Heart right ventricle (tissue), 16 donors: Measurements from ENCODE around the gene SCRN3. TPM values are rescaled to one million over a fixed set of nuclear protein-coding genes. Genes with fewer than 3 reads are reported as not detected.

Source experiments
- ATAC-seq, 8 donors: fragments of 200-7000 bp; cut with Tn5 transposase; one replicate each; pipeline ENCODE4 v1.9.1; 2020; ENCODE audit warnings: mild to moderate bottlenecking in 8 of 8, moderate library complexity in 8 of 8, moderate number of reproducible peaks in 1 of 8
- DNase-seq, 2 donors: peaks; one replicate each; pipeline ENCODE4 v3.0.0-alpha.2; 2020
- H3K27ac ChIP-seq, 10 donors: fragments of 200-600 bp; sonication (generic) in 2 of 10; one replicate each; pipeline versions ENCODE4 v1.5.0 to v1.8.0; 2020 to 2022; ENCODE audit warnings: mild to moderate bottlenecking in 3 of 10
- H3K27me3 ChIP-seq, 7 donors: fragments of 200-600 bp; one replicate each; pipeline ENCODE4 v1.8.0; 2021 to 2022; ENCODE audit warnings: mild to moderate bottlenecking in 2 of 7
- H3K36me3 ChIP-seq, 9 donors: fragments of 200-600 bp; sonication (generic) in 1 of 9; one replicate each; pipeline versions ENCODE4 v1.5.0 to v1.8.0; 2020 to 2022; ENCODE audit warnings: mild to moderate bottlenecking in 2 of 9
- H3K4me1 ChIP-seq, 9 donors: fragments of 200-600 bp; sonication (generic) in 1 of 9; one replicate each; pipeline versions ENCODE4 v1.5.0 to v1.8.0; 2020 to 2022; ENCODE audit warnings: mild to moderate bottlenecking in 4 of 9
- H3K4me3 ChIP-seq, 10 donors: fragments of 200-600 bp; sonication (generic) in 2 of 10; one replicate each; pipeline versions ENCODE4 v1.5.0 to v1.8.0; 2020 to 2022; ENCODE audit warnings: mild to moderate bottlenecking in 7 of 10, moderate library complexity in 2 of 10
- H3K9me3 ChIP-seq, 11 donors: fragments of 200-600 bp in 10 of 11; sonication (generic) in 2 of 11; one replicate each; pipeline versions ENCODE4 v1.5.0 to v1.8.0; 2013 to 2022; ENCODE audit warnings: mild to moderate bottlenecking in 2 of 11, control low read depth in 1 of 11, moderate library complexity in 1 of 11
- CTCF ChIP-seq, 9 donors: fragments of 200-600 bp; sonication (generic) in 2 of 9; IDR thresholded peaks; one replicate each; pipeline versions ENCODE4 v1.5.0 to v1.8.0; 2021 to 2022; ENCODE audit warnings: antibody characterized with exemption in 9 of 9, mild to moderate bottlenecking in 5 of 9, moderate library complexity in 1 of 9
- WGBS, 2 donors: extraction: QIAGEN DNeasy Blood & Tissue Kit; methylation state at CpG; one replicate each; pipeline ENCODE4 v1.1.7; 2013; ENCODE audit warnings: inconsistent platforms in 1 of 2; 5-methylcytosine and 5-hydroxymethylcytosine counted together
- intact Hi-C, 10 donors: fragments of 100-400 bp; cut with DNase I; formaldehyde crosslinking; loops; one replicate each; pipeline versions ENCODE4 v1.11.1 to v1.14.2; 2022
- polyA plus RNA-seq, 2 donors: library from polyadenylated mRNA; stranded (reverse); fragments of 200-250 nt; gene quantifications; one replicate each; pipeline ENCODE4 v1.2.3, GENCODE V29; 2013
- total RNA-seq, 10 donors: library from RNA; stranded (reverse); fragmentation: NEBNext Ultra II Directional in 3 of 10; extraction: Animal tissue kit (Norgen Biotek cat#: 25700) in 3 of 10; gene quantifications; one replicate each; pipeline versions ENCODE4 v1.2.1 to v1.2.4, GENCODE V29; 2021 to 2023
- donor health status: Arrhythmogenic right ventricular cardiomyopathy.
- donor health status: ischemic (EF 13 %, LVEDD 7.1; RV severe dilation, severe dysfunction).
- donor health status: healthy with polysubstance abuse.
- donor health status: DM: no; HTN: yes; CAD: no.
- donor health status: DM: no; HTN: no; CAD: no.
- donor health status: ischemic (EF 25% LVEDD 6.9; RV normal size, moderate dysfunction).
- donor health status: ischemic (EF 25% LVEDD 5.7; RV mildly dilated, moderate dysfunction).
- donor health status: healthy.
- donor health status: DM: yes; HTN: yes; CAD: no.
- donor health status: Ischemic cardiomyopathy.
- donor health status: ischemic (EF 35%, LVEDD 5.7; RV mildly dilated, moderate dysfunction).
- donor health status: nonischemic (EF 11% LVEDD 7.7; RV severe dilation, severe dysfunction).
- donor health status: DM: yes; HTN: yes; CAD: no.
- donor health status: PGD.
- donor health status: ischemic (EF 29% LVEDD 5.4; RV normal size, mild dysfunction).
- donor health status: nonischemic (EF 23%, LVEDD 6.1; RV moderate dilation, normal function).

SCRN3 gene
- total and polyA plus RNA-seq, 12 donors: 10.3 to 57.0 (median 43.4) TPM

DNA sequence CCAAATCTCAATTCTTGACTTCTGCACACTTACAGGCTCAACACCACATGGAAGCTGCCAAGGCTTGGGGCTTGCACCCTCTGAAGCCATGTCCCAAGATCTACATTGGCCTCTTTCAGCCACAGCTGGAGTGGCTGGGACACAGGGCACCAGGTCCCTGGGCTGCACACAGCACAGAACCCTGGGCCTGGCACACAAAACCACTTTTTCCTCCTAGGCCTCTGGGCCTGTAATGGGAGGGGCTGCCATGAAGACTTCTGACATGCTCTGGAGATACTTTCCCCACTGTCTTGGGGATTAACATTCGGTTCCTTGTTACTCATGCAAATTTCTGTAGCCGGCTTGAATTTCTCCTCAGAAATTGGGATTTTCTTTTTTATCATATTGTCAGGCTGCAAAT lies 30.9 kb upstream of the SCRN3 start:
- Histone ChIP-seq H3K4me1 (no peaks in the 10 kb centered on the region), H3K9me3 (peaks cover 0 to 10% (median 0%) of the 10 kb centered on the region in 11 donors), H3K36me3 (peaks cover 0 to 95% (median 15%) of the 10 kb centered on the region in 9 donors), H3K27me3 (no peaks in the 10 kb centered on the region), H3K4me3 (no peak overlapping the region), H3K27ac (no peak overlapping the region)
- WGBS, 2 donors: 95 to 96% methylated on average over 2 of the region's 2 CpGs
- ATAC-seq: no peak
- TF ChIP-seq CTCF (IDR thresholded peaks at IDR 0.05): no peak
- intact Hi-C loops: no loop called here
- no peak for DNase-seq

DNA sequence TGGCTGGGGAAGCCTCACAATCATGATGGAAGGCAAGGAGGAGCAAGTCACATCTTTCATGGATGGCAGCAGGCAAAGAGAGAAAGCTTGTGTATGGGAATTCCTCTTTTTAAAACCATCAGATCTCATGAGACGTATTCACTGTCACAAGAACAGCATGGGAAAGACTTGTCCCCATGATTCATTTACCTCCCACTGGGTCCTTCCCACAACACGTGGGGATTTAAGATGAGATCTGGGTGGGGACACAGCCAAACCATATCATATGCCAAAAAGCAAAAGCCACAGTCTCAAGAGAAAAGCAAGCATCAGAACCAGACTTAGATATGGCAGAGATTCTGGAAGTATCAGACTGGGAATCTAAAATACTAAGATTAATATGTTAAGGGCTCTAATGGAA lies 30.0 kb upstream of the SCRN3 start:
- ATAC-seq: no peak
- H3K4me1 ChIP-seq: no peaks in the 10 kb centered on the region
- no peak for TF ChIP-seq CTCF (IDR thresholded peaks at IDR 0.05)
- no peak for DNase-seq
- H3K27ac ChIP-seq: no peak overlapping the region
- no peaks in the 10 kb centered on the region for H3K27me3 ChIP-seq
- H3K9me3 ChIP-seq: peaks cover 0 to 10% (median 0%) of the 10 kb centered on the region in 11 donors
- 82% methylated on average over 2 of the region's 2 CpGs for WGBS, 2 donors
- H3K4me3 ChIP-seq: no peak overlapping the region
- intact Hi-C loops: no loop called here
- H3K36me3 ChIP-seq: peaks cover 0 to 96% (median 10%) of the 10 kb centered on the region in 9 donors

DNA sequence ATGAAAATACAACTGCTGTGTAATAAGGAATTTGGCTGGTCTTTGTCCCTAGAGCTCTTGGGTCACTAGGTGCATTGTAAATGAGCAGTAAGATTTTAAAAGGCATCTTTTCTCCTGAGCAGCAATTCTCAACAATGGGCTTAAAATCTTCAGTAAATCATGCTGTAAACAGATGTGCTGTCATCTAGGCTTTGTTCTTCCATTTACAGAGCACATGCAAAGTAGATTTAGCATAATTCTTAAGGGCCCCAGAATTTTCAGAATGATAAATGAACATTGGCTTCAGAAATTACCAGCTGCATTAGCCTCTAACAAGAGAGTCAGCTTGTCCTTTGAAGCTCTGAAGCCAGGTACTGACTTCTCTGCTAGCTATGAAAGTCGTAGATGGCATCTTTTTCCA lies 26.8 kb upstream of the SCRN3 start:
- no peak overlapping the region for H3K4me3 ChIP-seq
- peaks cover 0 to 97% (median 10%) of the 10 kb centered on the region in 9 donors for H3K36me3 ChIP-seq
- peaks cover 0 to 8% (median 0%) of the 10 kb centered on the region in 11 donors for H3K9me3 ChIP-seq
- H3K4me1 ChIP-seq: no peaks in the 10 kb centered on the region
- no peak for DNase-seq
- H3K27ac ChIP-seq: no peak overlapping the region
- no peaks in the 10 kb centered on the region for H3K27me3 ChIP-seq
- WGBS, 2 donors: 92 to 95% methylated on average over 1 of the region's 1 CpG
- intact Hi-C loops: no loop called here
- no peak for TF ChIP-seq CTCF (IDR thresholded peaks at IDR 0.05)
- no peak for ATAC-seq

DNA sequence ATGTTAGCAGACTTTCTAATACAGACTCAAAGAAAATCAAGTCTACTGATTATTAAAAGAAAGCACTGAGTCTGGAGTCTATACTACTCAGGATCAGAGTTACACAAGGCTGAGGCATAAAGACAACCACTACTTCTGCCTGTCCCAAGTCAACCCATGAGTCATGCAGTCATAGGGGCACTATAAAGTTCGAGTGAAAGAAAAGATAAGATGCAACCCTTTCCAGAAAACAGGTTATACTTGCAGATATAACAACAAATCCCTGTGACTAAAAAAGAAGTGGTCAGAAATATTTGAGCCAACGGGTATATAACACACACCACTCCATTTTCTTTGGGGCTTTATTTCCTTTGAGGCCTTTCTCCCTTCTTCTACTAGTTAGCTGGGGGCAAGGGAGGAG lies 18.6 kb upstream of the SCRN3 start:
- Histone ChIP-seq H3K27ac (no peak overlapping the region), H3K27me3 (no peaks in the 10 kb centered on the region), H3K4me3 (no peak overlapping the region), H3K36me3 (peaks cover 0 to 100% (median 62%) of the 10 kb centered on the region in 9 donors), H3K4me1 (no peaks in the 10 kb centered on the region), H3K9me3 (no peaks in the 10 kb centered on the region)
- intact Hi-C loops: no loop called here
- no peak for TF ChIP-seq CTCF (IDR thresholded peaks at IDR 0.05)
- DNase-seq (no peak), ATAC-seq (no peak)
- WGBS, 2 donors: 73 to 76% methylated on average over 2 of the region's 2 CpGs
